Thoracic aorta (tissue), 2 donors: Measurements from ENCODE around the gene SPAM1. TPM values are rescaled to one million over a fixed set of nuclear protein-coding genes. Genes with fewer than 3 reads are reported as not detected.

ENCODE experiments used
- ATAC-seq: fragments of 150-250 bp; one replicate; pipeline ENCODE4 v1.8.0; 2017; ENCODE audit warnings: low read depth; ENCODE audit not compliant: insufficient number of reproducible peaks, low FRiP score
- DNase-seq: peaks from one replicate; pipeline ENCODE4 v3.0.0-alpha.2; 2020; ENCODE audit warnings: low spot score
- H3K27ac ChIP-seq, 2 donors: fragments of 200-600 bp; sonication (generic); 1 replicate in 1 of 2; 2 replicates in 1 of 2; pipeline ENCODE4 v1.5.1; 2016; ENCODE audit warnings: mild to moderate bottlenecking in 2 of 2, moderate library complexity in 2 of 2
- H3K27me3 ChIP-seq: fragments of 200-600 bp; sonication (generic); replicated peaks from 2 replicates; pipeline ENCODE4 v1.6.0; 2016; ENCODE audit warnings: mild to moderate bottlenecking; ENCODE audit not compliant: insufficient read depth
- H3K36me3 ChIP-seq: fragments of 200-600 bp; sonication (generic); one replicate; pipeline ENCODE4 v1.5.1; 2016
- H3K4me1 ChIP-seq, 2 donors: fragments of 200-600 bp; sonication (generic); 1 replicate in 1 of 2; 2 replicates in 1 of 2; pipeline versions ENCODE4 v1.5.1 to v1.6.0; 2016; ENCODE audit warnings: low read depth in 2 of 2, mild to moderate bottlenecking in 1 of 2; ENCODE audit not compliant: control insufficient read depth in 1 of 2
- H3K4me3 ChIP-seq: fragments of 200-600 bp; sonication (generic); 2 replicates; pipeline ENCODE4 v1.5.1; 2016; ENCODE audit warnings: mild to moderate bottlenecking
- H3K9me3 ChIP-seq: fragments of 200-600 bp; sonication (generic); 2 replicates; pipeline ENCODE4 v1.5.1; 2016
- total RNA-seq, 2 donors: library from RNA; depleted of rRNA; stranded (reverse); fragments of >200 nt; gene quantifications; one replicate each; pipeline versions ENCODE4 v1.1.0 to v1.2.3, GENCODE V29; 2016
- TF ChIP-seq, protein P1 (sequence below): fragments of 200-600 bp; sonication (generic); IDR thresholded peaks from one replicate; pipeline ENCODE4 v1.5.1; 2019; ENCODE audit warnings: antibody characterized with exemption

Gene SPAM1
- total RNA-seq, 2 donors from 2014 or later = not detected

DNA sequence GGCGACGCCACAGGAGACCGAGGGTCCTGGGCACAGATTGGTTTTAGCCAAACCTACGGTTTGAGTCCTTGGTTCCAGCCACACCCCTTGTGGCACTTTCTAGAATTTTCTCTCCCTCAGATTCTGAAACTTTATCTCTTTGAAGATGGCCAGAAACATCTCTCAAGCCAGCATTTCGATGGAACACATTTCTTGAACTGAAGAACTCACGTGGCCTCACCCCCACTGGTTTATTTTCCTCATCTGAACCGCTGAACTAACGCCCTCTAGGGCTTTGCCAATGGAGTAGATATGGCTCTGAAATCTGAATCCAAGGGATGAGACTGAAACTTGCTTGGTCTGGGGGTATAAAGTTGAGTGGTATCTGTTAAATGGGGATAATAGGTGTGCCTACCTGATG, 6.7 kb upstream of the SPAM1 start:
- DNase-seq (no peak), ATAC-seq (no peak)
- H3K4me3 ChIP-seq = no peak overlapping the region
- H3K27ac ChIP-seq = no peak overlapping the region
- no peaks in the 10 kb centered on the region for H3K27me3 ChIP-seq
- H3K9me3 ChIP-seq = no peaks in the 10 kb centered on the region
- H3K36me3 ChIP-seq = no peaks in the 10 kb centered on the region
- TF ChIP-seq, protein P1, sequence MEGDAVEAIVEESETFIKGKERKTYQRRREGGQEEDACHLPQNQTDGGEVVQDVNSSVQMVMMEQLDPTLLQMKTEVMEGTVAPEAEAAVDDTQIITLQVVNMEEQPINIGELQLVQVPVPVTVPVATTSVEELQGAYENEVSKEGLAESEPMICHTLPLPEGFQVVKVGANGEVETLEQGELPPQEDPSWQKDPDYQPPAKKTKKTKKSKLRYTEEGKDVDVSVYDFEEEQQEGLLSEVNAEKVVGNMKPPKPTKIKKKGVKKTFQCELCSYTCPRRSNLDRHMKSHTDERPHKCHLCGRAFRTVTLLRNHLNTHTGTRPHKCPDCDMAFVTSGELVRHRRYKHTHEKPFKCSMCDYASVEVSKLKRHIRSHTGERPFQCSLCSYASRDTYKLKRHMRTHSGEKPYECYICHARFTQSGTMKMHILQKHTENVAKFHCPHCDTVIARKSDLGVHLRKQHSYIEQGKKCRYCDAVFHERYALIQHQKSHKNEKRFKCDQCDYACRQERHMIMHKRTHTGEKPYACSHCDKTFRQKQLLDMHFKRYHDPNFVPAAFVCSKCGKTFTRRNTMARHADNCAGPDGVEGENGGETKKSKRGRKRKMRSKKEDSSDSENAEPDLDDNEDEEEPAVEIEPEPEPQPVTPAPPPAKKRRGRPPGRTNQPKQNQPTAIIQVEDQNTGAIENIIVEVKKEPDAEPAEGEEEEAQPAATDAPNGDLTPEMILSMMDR = no peak
- no peaks in the 10 kb centered on the region for H3K4me1 ChIP-seq

DNA sequence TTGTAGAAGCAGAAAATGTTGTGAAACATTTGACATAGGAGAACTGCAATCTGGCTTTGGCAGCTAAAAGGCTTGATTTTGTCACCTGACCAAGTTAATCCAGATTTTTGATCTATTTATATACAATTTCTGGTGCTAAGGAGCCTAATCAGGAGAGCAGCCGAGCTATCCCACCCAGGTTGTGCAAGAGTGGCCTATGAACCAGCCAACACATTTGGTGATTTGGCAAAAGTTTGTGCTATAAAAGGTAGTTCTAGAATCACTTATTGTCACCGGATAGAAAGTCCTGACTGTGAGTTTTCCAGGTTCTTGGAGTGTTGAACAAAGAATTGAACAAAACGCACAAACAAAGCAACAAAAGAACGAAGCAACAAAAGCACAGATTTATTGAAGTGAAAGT, 1.4 kb upstream of the SPAM1 start:
- H3K36me3 ChIP-seq = no peaks in the 10 kb centered on the region
- DNase-seq (no peak), ATAC-seq (no peak)
- no peaks in the 10 kb centered on the region for H3K4me1 ChIP-seq
- TF ChIP-seq, protein P1 = no peak
- no peak overlapping the region for H3K27ac ChIP-seq
- no peak overlapping the region for H3K4me3 ChIP-seq
- H3K27me3 ChIP-seq = no peaks in the 10 kb centered on the region
- no peaks in the 10 kb centered on the region for H3K9me3 ChIP-seq

DNA sequence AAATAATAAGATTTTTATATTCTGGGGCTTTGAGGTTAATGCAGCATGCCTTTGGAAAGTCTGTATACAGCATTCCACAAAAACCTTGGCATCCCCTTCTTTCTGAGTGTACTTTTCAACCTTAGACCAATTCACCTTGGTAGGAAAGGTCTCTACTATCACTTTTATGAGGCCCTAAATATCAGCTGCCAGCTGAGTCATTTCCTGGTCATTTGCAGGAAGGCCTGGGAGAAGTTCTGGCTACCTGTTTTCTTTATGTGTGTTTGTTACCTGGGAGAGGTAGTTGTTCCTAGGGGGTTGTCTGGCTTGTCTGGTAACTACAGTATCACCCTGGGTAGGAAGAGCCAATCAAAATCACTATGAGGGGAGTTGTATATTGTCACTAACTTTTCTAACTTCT, 4.1 kb downstream of the SPAM1 start:
- ATAC-seq (no peak), DNase-seq (no peak)
- Histone ChIP-seq H3K4me3 (no peak overlapping the region), H3K27ac (no peak overlapping the region), H3K27me3 (no peaks in the 10 kb centered on the region), H3K9me3 (no peaks in the 10 kb centered on the region), H3K4me1 (no peaks in the 10 kb centered on the region), H3K36me3 (no peaks in the 10 kb centered on the region)
- TF ChIP-seq, protein P1 = no peak

DNA sequence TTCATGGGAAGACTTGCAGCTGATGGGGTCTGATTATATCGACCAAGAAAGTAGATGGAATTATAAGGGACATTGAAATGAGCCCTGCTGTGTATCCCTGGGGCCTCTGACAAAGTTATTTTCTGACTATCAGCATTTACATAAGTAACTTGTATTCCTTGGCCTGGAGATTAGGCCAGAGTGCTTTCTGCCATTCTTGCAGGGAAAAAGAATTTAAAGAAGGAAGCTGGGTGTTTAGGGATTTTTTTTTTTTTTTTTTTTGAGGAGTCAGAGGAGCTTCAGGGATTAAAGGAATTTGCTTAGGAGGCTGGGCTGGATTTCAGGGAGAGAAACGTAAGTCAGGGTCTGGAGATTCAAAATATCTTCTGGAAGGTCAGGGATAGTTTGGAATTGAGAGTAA, 4.6 kb downstream of the SPAM1 start:
- TF ChIP-seq, protein P1 = no peak
- no peak for ATAC-seq
- Histone ChIP-seq H3K27ac (no peak overlapping the region), H3K4me1 (no peaks in the 10 kb centered on the region), H3K9me3 (no peaks in the 10 kb centered on the region), H3K4me3 (no peak overlapping the region), H3K27me3 (no peaks in the 10 kb centered on the region), H3K36me3 (no peaks in the 10 kb centered on the region)
- DNase-seq = no peak

DNA sequence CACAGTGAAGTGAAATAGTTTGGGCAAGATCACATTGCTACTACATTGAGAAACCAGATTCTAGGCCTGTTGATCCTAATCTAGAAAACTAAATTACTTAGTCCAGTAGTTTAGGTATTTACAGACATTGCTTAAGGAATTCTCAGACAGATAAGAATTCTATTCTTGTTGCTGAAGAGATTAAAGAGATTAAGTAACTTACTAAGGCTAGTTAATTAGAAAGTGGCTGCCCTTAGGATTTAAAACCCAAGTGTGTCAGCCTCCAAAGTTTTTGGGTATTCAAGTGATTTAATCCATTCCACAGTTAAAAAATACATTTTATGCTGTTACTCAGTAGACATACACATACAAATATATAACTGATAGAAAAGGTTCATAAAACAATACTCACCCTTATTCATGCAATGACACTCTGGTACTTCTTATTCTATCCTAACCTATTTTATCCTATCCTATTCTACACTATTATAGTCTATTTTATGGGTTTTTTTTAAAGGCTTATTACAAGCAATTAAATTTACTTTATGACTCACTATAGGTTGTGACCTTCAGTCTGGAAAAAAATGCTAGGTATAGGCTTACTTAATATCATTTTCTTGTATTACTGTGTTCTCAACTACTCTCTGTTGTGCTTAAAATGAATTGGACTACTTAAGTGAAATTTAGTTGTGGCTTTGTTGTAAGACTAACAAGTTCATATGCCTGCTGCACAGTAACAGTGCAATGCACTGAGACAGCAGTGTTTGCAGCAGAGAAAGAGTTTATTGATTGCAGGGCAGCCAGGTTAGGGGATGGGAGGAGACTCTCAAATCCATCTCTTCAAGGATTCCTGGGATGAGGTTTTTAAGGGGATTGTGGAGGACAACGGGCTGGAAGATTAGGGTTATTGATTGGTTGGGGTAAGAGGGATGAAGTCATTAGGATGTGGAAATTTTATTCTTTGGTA, 10.7 kb downstream of the SPAM1 start:
- DNase-seq = no peak
- Histone ChIP-seq H3K36me3 (no peaks in the 10 kb centered on the region), H3K9me3 (no peaks in the 10 kb centered on the region), H3K27me3 (no peaks in the 10 kb centered on the region), H3K27ac (no peak overlapping the region), H3K4me3 (no peak overlapping the region), H3K4me1 (no peaks in the 10 kb centered on the region)
- ATAC-seq = no peak
- TF ChIP-seq, protein P1 = no peak
